Caco-2 (cell line): ENCODE results near the gene RASGEF1B. TPM values are rescaled to one million over a fixed set of nuclear protein-coding genes. Genes with fewer than 3 reads are reported as not detected.

Source experiments
- BruUV-seq: library from RNA; stranded (reverse); fragments of 400-500 nt; replicated peaks from 2 replicates; lab custom pipeline; 2021; lab: Mats Ljungman, UMichigan
- CTCF ChIA-PET: fragments of 300-600 bp; sonication (Branson Sonifier 250); formaldehyde crosslinking; loops from one replicate; lab custom pipeline; 2022; ENCODE audit warnings: antibody characterized with exemption; lab: Charles Lee
- POLR2A ChIA-PET: fragments of 300-600 bp; sonication (Branson Sonifier 250); formaldehyde crosslinking; loops from one replicate; lab custom pipeline; 2022; ENCODE audit warnings: antibody characterized with exemption; lab: Charles Lee
- DNase-seq, 2 experiments: peaks; one replicate each; pipeline versions ENCODE4 v3.0.0 to v3.0.0-alpha.2; 2020 to 2022
- H3K27me3 ChIP-seq: replicated peaks from 2 replicates; pipeline ENCODE4 v1.6.0; 2011; ENCODE audit warnings: low read length; ENCODE audit not compliant: control insufficient read depth, insufficient read depth
- H3K36me3 ChIP-seq: 2 replicates; pipeline ENCODE4 v1.5.1; 2011; ENCODE audit warnings: low read length; ENCODE audit not compliant: control insufficient read depth, insufficient read depth
- H3K4me1 ChIP-seq: fragments of 250-450 bp; sonication (Bioruptor Pico); 2 replicates; pipeline ENCODE4 v1.5.1; 2020; ENCODE audit warnings: mild to moderate bottlenecking
- H3K4me3 ChIP-seq: 2 replicates; pipeline ENCODE4 v1.5.1; 2011; ENCODE audit warnings: low read depth, mild to moderate bottlenecking, control low read depth, low read length
- H3K9me3 ChIP-seq: fragments of 250-450 bp; sonication (Bioruptor Pico); 2 replicates; pipeline ENCODE4 v1.5.1; 2020; ENCODE audit warnings: mild to moderate bottlenecking, moderate library complexity
- H3K27ac Mint-ChIP-seq: one replicate; pipeline ENCODE4 v1.8.0; 2022; ENCODE audit warnings: mixed read lengths; ENCODE audit not compliant: unreplicated experiment
- H3K27me3 Mint-ChIP-seq: one replicate; pipeline ENCODE4 v1.8.0; 2022; ENCODE audit warnings: mixed read lengths; ENCODE audit not compliant: insufficient read depth, unreplicated experiment
- H3K36me3 Mint-ChIP-seq: one replicate; pipeline ENCODE4 v1.8.0; 2022; ENCODE audit warnings: mild to moderate bottlenecking, mixed read lengths; ENCODE audit not compliant: insufficient read depth, unreplicated experiment
- H3K4me1 Mint-ChIP-seq: one replicate; pipeline ENCODE4 v1.8.0; 2022; ENCODE audit warnings: low read depth, mixed read lengths; ENCODE audit not compliant: unreplicated experiment
- H3K4me3 Mint-ChIP-seq: one replicate; pipeline ENCODE4 v1.8.0; 2022; ENCODE audit warnings: mild to moderate bottlenecking, moderate library complexity, mixed read lengths; ENCODE audit not compliant: unreplicated experiment
- H3K9me3 Mint-ChIP-seq: one replicate; pipeline ENCODE4 v1.8.0; 2022; ENCODE audit warnings: mixed read lengths; ENCODE audit not compliant: unreplicated experiment
- CTCF ChIP-seq, 2 experiments: fragments of 200-600 bp in 1 of 2; IDR thresholded peaks; 1 replicate in 1 of 2; 2 replicates in 1 of 2; pipeline versions ENCODE4 v1.5.1 to v1.8.0; 2011 to 2022; ENCODE audit warnings: antibody characterized with exemption in 1 of 2, control low read depth in 1 of 2, inconsistent platforms in 1 of 2, low read depth in 1 of 2, low read length in 1 of 2, mild to moderate bottlenecking in 1 of 2, moderate library complexity in 1 of 2; ENCODE audit not compliant: insufficient read depth in 1 of 2, severe bottlenecking in 1 of 2, unreplicated experiment in 1 of 2
- intact Hi-C: fragments of 100-400 bp; cut with micrococcal nuclease; formaldehyde crosslinking; loops from one replicate; pipeline ENCODE4 v1.10.0; 2022; ENCODE audit not compliant: unreplicated experiment
- total RNA-seq: library from RNA; stranded (reverse); gene quantifications from 2 replicates; pipeline ENCODE4 v1.2.3, GENCODE V29; 2022

Gene RASGEF1B
- total RNA-seq, 1 experiment from 2014 or later = 32.3 TPM

GRCh38 chr4:81509191-81509590 lies 37.5 kb upstream of the RASGEF1B start:
- CTCF ChIA-PET = no interaction called here
- H3K27me3 ChIP-seq = no peaks in the 10 kb centered on the region
- H3K36me3 ChIP-seq = no peaks in the 10 kb centered on the region
- no peak for DNase-seq
- no peaks in the 10 kb centered on the region for H3K4me1 ChIP-seq
- H3K4me1 Mint-ChIP-seq = no peaks in the 10 kb centered on the region
- H3K27me3 Mint-ChIP-seq = no peaks in the 10 kb centered on the region
- no peaks in the 10 kb centered on the region for H3K9me3 ChIP-seq
- H3K36me3 Mint-ChIP-seq = no peaks in the 10 kb centered on the region
- no peak overlapping the region for H3K4me3 Mint-ChIP-seq
- intact Hi-C loops = no loop called here
- BruUV-seq = no TSS peak
- H3K9me3 Mint-ChIP-seq = no peaks in the 10 kb centered on the region
- TF ChIP-seq CTCF (IDR thresholded peaks at IDR 0.05; ENCODE audit: insufficient read depth in 1 of 2, low read depth in 1 of 2, low read length in 1 of 2, severe bottlenecking in 1 of 2, unreplicated experiment in 1 of 2) = no peak
- H3K27ac Mint-ChIP-seq = no peak overlapping the region
- POLR2A ChIA-PET = no interaction called here
- no peak overlapping the region for H3K4me3 ChIP-seq

- Mint-ChIP-seq H3K4me3 (no peak overlapping the region), H3K4me1 (no peaks in the 10 kb centered on the region), H3K27me3 (no peaks in the 10 kb centered on the region), H3K27ac (no peak overlapping the region), H3K36me3 (no peaks in the 10 kb centered on the region), H3K9me3 (no peaks in the 10 kb centered on the region)
- no peaks in the 10 kb centered on the region for H3K4me1 ChIP-seq
- POLR2A ChIA-PET = no interaction called here
- no peak overlapping the region for H3K4me3 ChIP-seq
- no peak for DNase-seq
- no peaks in the 10 kb centered on the region for H3K9me3 ChIP-seq
- H3K36me3 ChIP-seq = no peaks in the 10 kb centered on the region
- no peaks in the 10 kb centered on the region for H3K27me3 ChIP-seq
- BruUV-seq = no TSS peak
- CTCF ChIA-PET = no interaction called here
- no peak for TF ChIP-seq CTCF (IDR thresholded peaks at IDR 0.05; ENCODE audit: insufficient read depth in 1 of 2, low read depth in 1 of 2, low read length in 1 of 2, severe bottlenecking in 1 of 2, unreplicated experiment in 1 of 2)
- intact Hi-C loops = no loop called here
These were observed 36.9 kb upstream of the RASGEF1B start for GRCh38 chr4:81508411-81509185.

GRCh38 chr4:81507530-81507929 lies 35.8 kb upstream of the RASGEF1B start:
- ChIA-PET CTCF (no interaction called here), POLR2A (no interaction called here)
- no peaks in the 10 kb centered on the region for H3K4me1 Mint-ChIP-seq
- no peak overlapping the region for H3K27ac Mint-ChIP-seq
- Histone ChIP-seq H3K9me3 (no peaks in the 10 kb centered on the region), H3K4me3 (no peak overlapping the region), H3K4me1 (no peaks in the 10 kb centered on the region), H3K27me3 (no peaks in the 10 kb centered on the region), H3K36me3 (no peaks in the 10 kb centered on the region)
- no peak overlapping the region for H3K4me3 Mint-ChIP-seq
- H3K27me3 Mint-ChIP-seq = no peaks in the 10 kb centered on the region
- no peaks in the 10 kb centered on the region for H3K36me3 Mint-ChIP-seq
- no peak for TF ChIP-seq CTCF (IDR thresholded peaks at IDR 0.05; ENCODE audit: insufficient read depth in 1 of 2, low read depth in 1 of 2, low read length in 1 of 2, severe bottlenecking in 1 of 2, unreplicated experiment in 1 of 2)
- intact Hi-C loops = no loop called here
- DNase-seq = no peak
- no peaks in the 10 kb centered on the region for H3K9me3 Mint-ChIP-seq
- BruUV-seq = no TSS peak
